DOHH2 (cell line): ENCODE results near the gene TMTC1.

Experiments
- H3F3A ChIP-seq: fragments of 200-600 bp; sonication (generic), shearing (Covaris generic); 2 replicates; pipeline ENCODE4 v1.6.0; 2016; ENCODE audit warnings: antibody characterized with exemption, mild to moderate bottlenecking; ENCODE audit not compliant: control insufficient read depth, insufficient read depth
- H3K27ac ChIP-seq: fragments of 200-600 bp; sonication (generic); 2 replicates; pipeline ENCODE4 v1.5.1; 2014; ENCODE audit warnings: low read depth, mild to moderate bottlenecking, low read length, moderate library complexity
- H3K27me3 ChIP-seq: fragments of 200-600 bp; sonication (generic); 2 replicates; pipeline ENCODE4 v1.6.1; 2014; ENCODE audit warnings: mild to moderate bottlenecking, low read length, mixed read lengths; ENCODE audit not compliant: control insufficient read depth
- H3K36me3 ChIP-seq: fragments of 200-600 bp; sonication (generic); 2 replicates; pipeline ENCODE4 v1.6.1; 2014; ENCODE audit warnings: mild to moderate bottlenecking, low read length, moderate library complexity, mixed read lengths; ENCODE audit not compliant: control insufficient read depth
- H3K4me1 ChIP-seq: fragments of 200-600 bp; sonication (generic); 2 replicates; pipeline ENCODE4 v1.6.1; 2014; ENCODE audit warnings: mild to moderate bottlenecking, low read length, mixed read lengths; ENCODE audit not compliant: control insufficient read depth
- H3K4me2 ChIP-seq: fragments of 200-600 bp; sonication (generic); 2 replicates; pipeline ENCODE4 v1.6.0; 2014; ENCODE audit warnings: mild to moderate bottlenecking, low read length, moderate library complexity
- H3K4me3 ChIP-seq: fragments of 200-600 bp; sonication (generic); 2 replicates; pipeline ENCODE4 v1.5.1; 2014; ENCODE audit warnings: mild to moderate bottlenecking, low read length, mixed read lengths
- H3K79me2 ChIP-seq: fragments of 200-600 bp; sonication (generic); 2 replicates; pipeline ENCODE4 v1.6.1; 2014; ENCODE audit warnings: mild to moderate bottlenecking, low read length, mixed read lengths; ENCODE audit not compliant: control insufficient read depth
- H3K9me2 ChIP-seq: fragments of 200-600 bp; sonication (generic); replicated peaks from 2 replicates; pipeline ENCODE4 v1.6.1; 2014; ENCODE audit warnings: mild to moderate bottlenecking, low read length, mixed read lengths; ENCODE audit not compliant: control insufficient read depth
- H3K9me3 ChIP-seq: fragments of 200-600 bp; sonication (generic); 2 replicates; pipeline ENCODE4 v1.6.1; 2014; ENCODE audit warnings: antibody characterized with exemption, low read length, mixed read lengths; ENCODE audit not compliant: control insufficient read depth, insufficient read depth
- H4K20me1 ChIP-seq: fragments of 200-600 bp; sonication (generic); 2 replicates; pipeline ENCODE4 v1.6.0; 2014; ENCODE audit warnings: low read depth, mild to moderate bottlenecking, antibody characterized with exemption, low read length, moderate library complexity; ENCODE audit not compliant: control insufficient read depth, insufficient read depth
- EZH2phosphoT487 ChIP-seq: fragments of 200-600 bp; sonication (generic); IDR thresholded peaks from 2 replicates; pipeline ENCODE4 v1.6.1; 2017; ENCODE audit warnings: borderline replicate concordance, mild to moderate bottlenecking, antibody characterized with exemption, low read length, moderate library complexity, mixed read lengths
- TF ChIP-seq, protein P1 (sequence below): fragments of 200-600 bp; sonication (generic); IDR thresholded peaks from one replicate; pipeline ENCODE4 v1.5.1; 2014; ENCODE audit warnings: antibody characterized with exemption, mild to moderate bottlenecking, low read depth, low read length; ENCODE audit not compliant: poor library complexity, severe bottlenecking

The TMTC1 gene

GRCh38 chr12:29732191-29732590, 51.6 kb downstream of the TMTC1 start:
- Histone ChIP-seq H3K27me3 (no peaks in the 10 kb centered on the region), H3K4me1 (no peaks in the 10 kb centered on the region), H3K9me3 (no peaks in the 10 kb centered on the region), H4K20me1 (no peaks in the 10 kb centered on the region), H3F3A (no peaks in the 10 kb centered on the region), H3K4me3 (no peak overlapping the region), H3K9me2 (no peaks in the 10 kb centered on the region), H3K36me3 (no peaks in the 10 kb centered on the region), H3K27ac (no peak overlapping the region), H3K79me2 (no peaks in the 10 kb centered on the region), H3K4me2 (no peak overlapping the region)
- no peak for TF ChIP-seq EZH2phosphoT487
- TF ChIP-seq, protein P1, sequence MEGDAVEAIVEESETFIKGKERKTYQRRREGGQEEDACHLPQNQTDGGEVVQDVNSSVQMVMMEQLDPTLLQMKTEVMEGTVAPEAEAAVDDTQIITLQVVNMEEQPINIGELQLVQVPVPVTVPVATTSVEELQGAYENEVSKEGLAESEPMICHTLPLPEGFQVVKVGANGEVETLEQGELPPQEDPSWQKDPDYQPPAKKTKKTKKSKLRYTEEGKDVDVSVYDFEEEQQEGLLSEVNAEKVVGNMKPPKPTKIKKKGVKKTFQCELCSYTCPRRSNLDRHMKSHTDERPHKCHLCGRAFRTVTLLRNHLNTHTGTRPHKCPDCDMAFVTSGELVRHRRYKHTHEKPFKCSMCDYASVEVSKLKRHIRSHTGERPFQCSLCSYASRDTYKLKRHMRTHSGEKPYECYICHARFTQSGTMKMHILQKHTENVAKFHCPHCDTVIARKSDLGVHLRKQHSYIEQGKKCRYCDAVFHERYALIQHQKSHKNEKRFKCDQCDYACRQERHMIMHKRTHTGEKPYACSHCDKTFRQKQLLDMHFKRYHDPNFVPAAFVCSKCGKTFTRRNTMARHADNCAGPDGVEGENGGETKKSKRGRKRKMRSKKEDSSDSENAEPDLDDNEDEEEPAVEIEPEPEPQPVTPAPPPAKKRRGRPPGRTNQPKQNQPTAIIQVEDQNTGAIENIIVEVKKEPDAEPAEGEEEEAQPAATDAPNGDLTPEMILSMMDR = no peak

- Histone ChIP-seq H3K4me2 (no peak overlapping the region), H3K4me1 (no peaks in the 10 kb centered on the region), H3K9me2 (no peaks in the 10 kb centered on the region), H3F3A (no peaks in the 10 kb centered on the region), H3K9me3 (no peaks in the 10 kb centered on the region), H3K79me2 (no peaks in the 10 kb centered on the region), H4K20me1 (no peaks in the 10 kb centered on the region), H3K36me3 (no peaks in the 10 kb centered on the region), H3K27me3 (no peaks in the 10 kb centered on the region), H3K27ac (no peak overlapping the region), H3K4me3 (no peak overlapping the region)
- no peak for TF ChIP-seq EZH2phosphoT487
- TF ChIP-seq, protein P1 = no peak
Observed at GRCh38 chr12:29731591-29731990, 52.2 kb downstream of the TMTC1 start.

DNA sequence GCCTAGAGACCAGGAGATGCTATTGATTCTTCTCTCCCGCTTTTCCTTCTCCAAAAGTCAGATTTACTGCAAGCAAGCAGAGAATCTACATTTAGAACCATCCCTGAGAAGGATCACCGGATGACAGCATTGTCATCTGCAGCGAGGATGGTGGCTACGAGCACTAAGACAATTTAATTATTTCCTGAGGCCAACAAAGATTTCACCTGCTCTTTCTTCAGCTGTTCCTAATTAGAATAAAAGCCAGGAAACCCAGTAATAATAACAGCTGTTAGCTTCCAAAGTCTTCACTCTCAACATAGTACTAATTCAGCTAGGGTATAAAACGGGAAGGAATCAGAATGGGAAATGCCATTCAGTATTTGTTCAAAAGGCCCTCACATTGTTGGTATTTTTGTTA, 53.3 kb downstream of the TMTC1 start:
- TF ChIP-seq, protein P1 = no peak
- no peak for TF ChIP-seq EZH2phosphoT487
- no peak overlapping the region for H3K4me2 ChIP-seq
- no peaks in the 10 kb centered on the region for H4K20me1 ChIP-seq
- no peaks in the 10 kb centered on the region for H3F3A ChIP-seq
- no peaks in the 10 kb centered on the region for H3K27me3 ChIP-seq
- no peak overlapping the region for H3K4me3 ChIP-seq
- H3K9me3 ChIP-seq = no peaks in the 10 kb centered on the region
- no peaks in the 10 kb centered on the region for H3K79me2 ChIP-seq
- no peaks in the 10 kb centered on the region for H3K36me3 ChIP-seq
- no peaks in the 10 kb centered on the region for H3K9me2 ChIP-seq
- no peaks in the 10 kb centered on the region for H3K4me1 ChIP-seq
- H3K27ac ChIP-seq = no peak overlapping the region

DNA sequence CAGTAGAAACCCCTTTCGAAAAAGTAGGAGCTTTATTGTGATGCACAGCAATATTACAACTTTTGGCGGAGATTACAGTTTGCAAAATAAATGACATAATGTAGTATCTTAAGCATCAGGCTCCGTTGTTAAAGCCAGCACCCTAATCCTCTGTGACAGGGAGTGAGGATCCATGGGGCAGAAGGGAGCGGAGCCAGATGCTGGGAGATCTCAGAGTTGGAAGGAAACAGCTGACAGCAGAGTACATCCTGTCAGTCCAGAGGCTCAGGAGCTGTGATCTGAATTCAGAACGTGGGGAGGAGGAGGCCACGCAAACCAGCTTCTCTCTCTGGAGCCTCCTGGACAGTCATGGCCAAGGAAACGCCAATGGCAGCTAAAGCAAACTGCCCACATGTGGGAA, 55.7 kb downstream of the TMTC1 start:
- Histone ChIP-seq H3K4me2 (no peak overlapping the region), H3K27me3 (no peaks in the 10 kb centered on the region), H3K36me3 (no peaks in the 10 kb centered on the region), H3K4me3 (no peak overlapping the region), H3K4me1 (no peaks in the 10 kb centered on the region), H4K20me1 (no peaks in the 10 kb centered on the region), H3K9me2 (no peaks in the 10 kb centered on the region), H3K27ac (no peak overlapping the region), H3K9me3 (no peaks in the 10 kb centered on the region), H3K79me2 (no peaks in the 10 kb centered on the region), H3F3A (no peaks in the 10 kb centered on the region)
- TF ChIP-seq, protein P1 = no peak
- no peak for TF ChIP-seq EZH2phosphoT487
